Measurements from ENCODE around the gene PRDM10. TPM values are rescaled to one million over a fixed set of nuclear protein-coding genes. Genes with fewer than 3 reads are reported as not detected.

The PRDM10 gene
- polyA plus RNA-seq, 1 donor from 2014 or later = 13.7 TPM

DNA sequence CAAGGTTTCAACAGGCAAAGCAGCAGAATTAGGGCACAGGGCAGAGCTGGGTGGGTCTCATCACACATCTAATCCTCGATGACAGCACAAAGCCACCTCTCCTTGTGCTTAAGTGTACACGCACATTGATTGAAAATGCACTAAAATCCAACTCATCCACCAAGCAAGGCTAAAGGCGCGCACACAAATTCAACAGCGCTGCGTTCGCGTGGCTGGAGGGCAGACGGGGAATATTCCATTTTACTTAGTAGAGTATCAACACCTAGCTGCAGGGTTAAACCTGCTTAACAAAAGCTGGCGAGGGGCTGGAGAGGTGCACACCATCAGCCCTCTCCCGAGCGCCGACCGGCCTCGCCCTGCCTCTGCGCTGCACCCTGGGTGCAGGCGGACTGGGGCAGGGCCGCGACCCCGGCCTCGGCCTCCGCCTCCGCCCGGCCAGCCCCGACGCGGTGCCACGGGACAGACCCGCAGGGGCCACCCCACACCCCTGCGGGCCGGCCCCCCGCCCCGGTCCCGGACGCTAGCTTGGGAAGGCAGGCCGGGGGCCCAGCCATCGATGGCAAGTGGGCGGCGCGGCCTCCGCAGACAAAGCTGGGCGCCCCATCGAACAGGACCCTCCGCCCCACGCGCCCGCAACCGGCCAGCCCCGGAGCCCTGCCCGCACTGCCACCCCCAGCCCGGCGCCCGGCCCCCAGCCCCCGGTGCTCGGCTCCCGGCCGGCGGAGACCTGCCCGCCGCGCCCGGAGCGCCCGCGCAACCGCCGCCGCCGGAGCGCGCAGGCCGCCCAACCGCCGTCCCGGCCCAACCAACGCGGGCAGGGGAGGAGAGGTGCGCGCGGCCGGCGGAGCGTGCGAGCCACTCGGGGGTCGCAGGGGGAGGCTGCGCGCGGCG is 929 bp downstream of the PRDM10 start:
- Histone ChIP-seq H4K20me1 (ENCODE audit: insufficient read depth) (no peaks in the 10 kb centered on the region), H3K79me2 (replicated peaks; ENCODE audit: insufficient read depth, low read length) (peaks cover 33% of the 10 kb centered on the region), H3K4me3 (ENCODE audit: low read length) (peak overlapping the region; percentile 74), H3K9me2 (ENCODE audit: insufficient read depth, low read length) (no peaks in the 10 kb centered on the region), H3K27ac (ENCODE audit: low read length) (peak overlapping the region; percentile 98), H3K9me3 (ENCODE audit: low read length) (no peaks in the 10 kb centered on the region), H3F3A (ENCODE audit: insufficient read depth, low read length, poor library complexity, severe bottlenecking) (peaks cover 7% of the 10 kb centered on the region), H3K36me3 (ENCODE audit: insufficient read depth, low read length) (no peaks in the 10 kb centered on the region), H3K27me3 (ENCODE audit: insufficient read depth, low read depth, low read length) (no peaks in the 10 kb centered on the region), H3K4me2 (ENCODE audit: low read length) (peak overlapping the region; percentile 58), H2AFZ (ENCODE audit: low read depth, low read length) (peak overlapping the region; percentile 37), H3K9ac (ENCODE audit: low read length) (peak overlapping the region; percentile 91)
- TF ChIP-seq, protein P1, sequence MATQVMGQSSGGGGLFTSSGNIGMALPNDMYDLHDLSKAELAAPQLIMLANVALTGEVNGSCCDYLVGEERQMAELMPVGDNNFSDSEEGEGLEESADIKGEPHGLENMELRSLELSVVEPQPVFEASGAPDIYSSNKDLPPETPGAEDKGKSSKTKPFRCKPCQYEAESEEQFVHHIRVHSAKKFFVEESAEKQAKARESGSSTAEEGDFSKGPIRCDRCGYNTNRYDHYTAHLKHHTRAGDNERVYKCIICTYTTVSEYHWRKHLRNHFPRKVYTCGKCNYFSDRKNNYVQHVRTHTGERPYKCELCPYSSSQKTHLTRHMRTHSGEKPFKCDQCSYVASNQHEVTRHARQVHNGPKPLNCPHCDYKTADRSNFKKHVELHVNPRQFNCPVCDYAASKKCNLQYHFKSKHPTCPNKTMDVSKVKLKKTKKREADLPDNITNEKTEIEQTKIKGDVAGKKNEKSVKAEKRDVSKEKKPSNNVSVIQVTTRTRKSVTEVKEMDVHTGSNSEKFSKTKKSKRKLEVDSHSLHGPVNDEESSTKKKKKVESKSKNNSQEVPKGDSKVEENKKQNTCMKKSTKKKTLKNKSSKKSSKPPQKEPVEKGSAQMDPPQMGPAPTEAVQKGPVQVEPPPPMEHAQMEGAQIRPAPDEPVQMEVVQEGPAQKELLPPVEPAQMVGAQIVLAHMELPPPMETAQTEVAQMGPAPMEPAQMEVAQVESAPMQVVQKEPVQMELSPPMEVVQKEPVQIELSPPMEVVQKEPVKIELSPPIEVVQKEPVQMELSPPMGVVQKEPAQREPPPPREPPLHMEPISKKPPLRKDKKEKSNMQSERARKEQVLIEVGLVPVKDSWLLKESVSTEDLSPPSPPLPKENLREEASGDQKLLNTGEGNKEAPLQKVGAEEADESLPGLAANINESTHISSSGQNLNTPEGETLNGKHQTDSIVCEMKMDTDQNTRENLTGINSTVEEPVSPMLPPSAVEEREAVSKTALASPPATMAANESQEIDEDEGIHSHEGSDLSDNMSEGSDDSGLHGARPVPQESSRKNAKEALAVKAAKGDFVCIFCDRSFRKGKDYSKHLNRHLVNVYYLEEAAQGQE (IDR thresholded peaks at IDR 0.05; ENCODE audit: borderline replicate concordance) = peak; percentile 93
- TF ChIP-seq RAD21 (conservative IDR thresholded peaks at IDR 0.05) = no peak
- peak; percentile 71 for TF ChIP-seq POLR2AphosphoS5 (IDR thresholded peaks at IDR 0.05)
- TF ChIP-seq SMC3 (conservative IDR thresholded peaks at IDR 0.05; ENCODE audit: poor library complexity) = peak; percentile 27
- TF ChIP-seq, protein P2, sequence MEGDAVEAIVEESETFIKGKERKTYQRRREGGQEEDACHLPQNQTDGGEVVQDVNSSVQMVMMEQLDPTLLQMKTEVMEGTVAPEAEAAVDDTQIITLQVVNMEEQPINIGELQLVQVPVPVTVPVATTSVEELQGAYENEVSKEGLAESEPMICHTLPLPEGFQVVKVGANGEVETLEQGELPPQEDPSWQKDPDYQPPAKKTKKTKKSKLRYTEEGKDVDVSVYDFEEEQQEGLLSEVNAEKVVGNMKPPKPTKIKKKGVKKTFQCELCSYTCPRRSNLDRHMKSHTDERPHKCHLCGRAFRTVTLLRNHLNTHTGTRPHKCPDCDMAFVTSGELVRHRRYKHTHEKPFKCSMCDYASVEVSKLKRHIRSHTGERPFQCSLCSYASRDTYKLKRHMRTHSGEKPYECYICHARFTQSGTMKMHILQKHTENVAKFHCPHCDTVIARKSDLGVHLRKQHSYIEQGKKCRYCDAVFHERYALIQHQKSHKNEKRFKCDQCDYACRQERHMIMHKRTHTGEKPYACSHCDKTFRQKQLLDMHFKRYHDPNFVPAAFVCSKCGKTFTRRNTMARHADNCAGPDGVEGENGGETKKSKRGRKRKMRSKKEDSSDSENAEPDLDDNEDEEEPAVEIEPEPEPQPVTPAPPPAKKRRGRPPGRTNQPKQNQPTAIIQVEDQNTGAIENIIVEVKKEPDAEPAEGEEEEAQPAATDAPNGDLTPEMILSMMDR (IDR thresholded peaks at IDR 0.05; ENCODE audit: poor library complexity, severe bottlenecking) = no peak
- TF ChIP-seq EP300 (conservative IDR thresholded peaks at IDR 0.05; ENCODE audit: poor library complexity, severe bottlenecking) = peak; percentile 16
- no peak for TF ChIP-seq EZH2 (IDR thresholded peaks at IDR 0.05; ENCODE audit: borderline replicate concordance, insufficient read depth, low read length, poor library complexity, severe bottlenecking)
- TF ChIP-seq TAF1 (IDR thresholded peaks at IDR 0.05; ENCODE audit: low read depth) = no peak
- TF ChIP-seq MXI1 (conservative IDR thresholded peaks at IDR 0.05; ENCODE audit: poor library complexity, severe bottlenecking) = peak; percentile 56

DNA sequence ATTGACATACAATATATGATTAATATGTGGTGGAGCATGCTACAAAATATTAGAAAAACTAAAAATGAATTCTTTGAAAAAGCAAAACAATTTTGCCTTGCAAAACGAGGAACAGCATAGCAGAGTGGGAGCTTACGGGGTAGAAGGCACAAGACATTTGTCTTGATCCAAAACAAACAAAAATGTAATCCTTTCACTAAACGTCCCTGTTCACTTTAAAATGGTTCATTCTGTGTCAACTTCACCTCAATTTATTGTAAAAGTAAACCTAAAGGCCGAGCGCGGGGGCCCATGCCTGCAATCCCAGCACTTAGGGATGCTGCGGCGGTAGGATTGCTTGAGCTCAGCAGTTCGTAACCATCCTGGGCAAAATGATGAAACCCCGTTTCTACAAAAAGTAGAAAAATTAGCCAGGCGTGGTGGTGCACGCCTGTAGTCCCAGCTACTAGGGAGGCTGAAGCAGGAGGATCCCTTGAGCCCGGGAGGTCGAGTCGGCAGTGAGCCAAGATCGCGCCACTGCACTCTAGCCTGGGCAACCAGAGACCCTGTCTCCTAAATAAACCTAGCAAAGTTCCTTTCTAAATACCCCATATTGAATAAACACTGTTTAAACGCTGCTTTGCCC is 2.0 kb downstream of the PRDM10 start:
- H4K20me1 ChIP-seq (ENCODE audit: insufficient read depth) = no peaks in the 10 kb centered on the region
- H3K4me3 ChIP-seq (ENCODE audit: low read length) = peak overlapping the region; percentile 74
- peaks cover 33% of the 10 kb centered on the region for H3K79me2 ChIP-seq (replicated peaks; ENCODE audit: insufficient read depth, low read length)
- TF ChIP-seq, protein P2 (IDR thresholded peaks at IDR 0.05; ENCODE audit: poor library complexity, severe bottlenecking) = no peak
- TF ChIP-seq MXI1 (conservative IDR thresholded peaks at IDR 0.05; ENCODE audit: poor library complexity, severe bottlenecking) (no peak), SMC3 (conservative IDR thresholded peaks at IDR 0.05; ENCODE audit: poor library complexity) (no peak), EP300 (conservative IDR thresholded peaks at IDR 0.05; ENCODE audit: poor library complexity, severe bottlenecking) (no peak), EZH2 (IDR thresholded peaks at IDR 0.05; ENCODE audit: borderline replicate concordance, insufficient read depth, low read length, poor library complexity, severe bottlenecking) (no peak)
- H3K4me2 ChIP-seq (ENCODE audit: low read length) = peak overlapping the region; percentile 58
- H3K9me3 ChIP-seq (ENCODE audit: low read length) = no peaks in the 10 kb centered on the region
- H3K9me2 ChIP-seq (ENCODE audit: insufficient read depth, low read length) = no peaks in the 10 kb centered on the region
- H3K9ac ChIP-seq (ENCODE audit: low read length) = peak overlapping the region; percentile 91
- peak overlapping the region; percentile 98 for H3K27ac ChIP-seq (ENCODE audit: low read length)
- H3K36me3 ChIP-seq (ENCODE audit: insufficient read depth, low read length) = no peaks in the 10 kb centered on the region
- H3K27me3 ChIP-seq (ENCODE audit: insufficient read depth, low read depth, low read length) = no peaks in the 10 kb centered on the region
- peak overlapping the region; percentile 37 for H2AFZ ChIP-seq (ENCODE audit: low read depth, low read length)
- H3F3A ChIP-seq (ENCODE audit: insufficient read depth, low read length, poor library complexity, severe bottlenecking) = peaks cover 7% of the 10 kb centered on the region
